B cell (primary cell): ENCODE measurements around the gene PIWIL1. TPM values are rescaled to one million over a fixed set of nuclear protein-coding genes. Genes with fewer than 3 reads are reported as not detected.

Source experiments
- ATAC-seq: fragments of 200-7000 bp; cut with Tn5 transposase; one replicate; pipeline ENCODE4 v1.10.0; 2021; ENCODE audit warnings: low read depth, mild to moderate bottlenecking, moderate number of reproducible peaks, moderate library complexity
- CTCF ChIA-PET: fragments of 350-600 bp; sonication (Branson Sonifier 250); formaldehyde crosslinking; loops from one replicate; lab custom pipeline; 2021; ENCODE audit warnings: antibody characterized with exemption, inconsistent platforms; lab: Charles Lee
- POLR2A ChIA-PET: fragments of 350-600 bp; sonication (Branson Sonifier 250); formaldehyde crosslinking; loops from one replicate; lab custom pipeline; 2021; ENCODE audit warnings: antibody characterized with exemption; lab: Charles Lee
- DNase-seq: peaks from one replicate; pipeline ENCODE4 v3.0.0; 2013
- H2AFZ ChIP-seq: 2 replicates; pipeline ENCODE4 v1.6.1; 2012; ENCODE audit warnings: mild to moderate bottlenecking, low read depth, low read length; ENCODE audit not compliant: insufficient read depth, poor library complexity, severe bottlenecking
- H3K27ac ChIP-seq, 2 donors: 1 replicate in 1 of 2; 2 replicates in 1 of 2; pipeline ENCODE4 v1.5.1; 2012 to 2013; ENCODE audit warnings: low read length in 2 of 2, mild to moderate bottlenecking in 2 of 2, moderate library complexity in 1 of 2
- H3K27me3 ChIP-seq, 4 experiments: fragments of 200-600 bp in 1 of 4; sonication (generic) in 1 of 4; replicated peaks in 1 of 4; 1 replicate in 2 of 4; 2 replicates in 2 of 4; pipeline versions ENCODE4 v1.6.1 to v1.7.0; 2013 to 2016; ENCODE audit warnings: low read length in 3 of 4, mild to moderate bottlenecking in 2 of 4, mixed read lengths in 1 of 4, moderate library complexity in 1 of 4; ENCODE audit not compliant: insufficient read depth in 4 of 4, control insufficient read depth in 3 of 4; ENCODE audit errors: control extremely low read depth in 1 of 4
- H3K36me3 ChIP-seq, 2 experiments: replicated peaks in 1 of 2; 1 replicate in 1 of 2; 2 replicates in 1 of 2; pipeline versions ENCODE4 v1.6.1 to v1.7.1; 2013; ENCODE audit warnings: low read length in 1 of 2; ENCODE audit not compliant: insufficient read depth in 2 of 2, control insufficient read depth in 1 of 2; ENCODE audit errors: control extremely low read depth in 1 of 2, extremely low read depth in 1 of 2
- H3K4me1 ChIP-seq, 2 donors: fragments of 200-600 bp in 1 of 2; sonication (generic) in 1 of 2; 1 replicate in 1 of 2; 2 replicates in 1 of 2; pipeline versions ENCODE4 v1.5.1 to v1.6.1; 2013 to 2017; ENCODE audit warnings: low read length in 2 of 2; ENCODE audit not compliant: control insufficient read depth in 2 of 2, insufficient read depth in 2 of 2
- H3K4me2 ChIP-seq: replicated peaks from 2 replicates; pipeline ENCODE3; 2012; ENCODE audit warnings: mild to moderate bottlenecking, low read depth, low read length; ENCODE audit not compliant: poor library complexity, severe bottlenecking
- H3K4me3 ChIP-seq, 5 experiments: fragments of 200-600 bp in 1 of 5; sonication (generic) in 1 of 5; 1 replicate in 3 of 5; 2 replicates in 2 of 5; pipeline versions ENCODE4 v1.5.1 to v1.7.0; 2011 to 2016; ENCODE audit warnings: low read length in 4 of 5, mild to moderate bottlenecking in 4 of 5, low read depth in 2 of 5, control low read depth in 1 of 5, moderate library complexity in 1 of 5; ENCODE audit not compliant: insufficient read depth in 1 of 5; ENCODE audit errors: control extremely low read depth in 1 of 5, extremely low read depth in 1 of 5
- H3K79me2 ChIP-seq: fragments of 200-600 bp; sonication (generic); one replicate; pipeline ENCODE4 v1.6.0; 2016; ENCODE audit warnings: low read length; ENCODE audit not compliant: control insufficient read depth, insufficient read depth
- H3K9ac ChIP-seq: fragments of 200-600 bp; sonication (generic); 2 replicates; pipeline ENCODE4 v1.6.1; 2017; ENCODE audit warnings: mild to moderate bottlenecking, low read length, moderate library complexity
- H3K9me3 ChIP-seq, 3 donors: one replicate each; pipeline versions ENCODE4 v1.6.1 to v1.7.1; 2013; ENCODE audit warnings: low read length in 2 of 3; ENCODE audit not compliant: control insufficient read depth in 2 of 3, insufficient read depth in 1 of 3; ENCODE audit errors: control extremely low read depth in 1 of 3
- H4K20me1 ChIP-seq: 2 replicates; pipeline ENCODE4 v1.6.0; 2012; ENCODE audit warnings: mild to moderate bottlenecking, low read length; ENCODE audit not compliant: insufficient read depth, control insufficient read depth, poor library complexity, severe bottlenecking
- H3K27ac Mint-ChIP-seq: one replicate; pipeline ENCODE4 v1.8.0; 2021; ENCODE audit warnings: mixed read lengths
- H3K27me3 Mint-ChIP-seq: one replicate; pipeline ENCODE4 v1.8.0; 2021; ENCODE audit warnings: mixed read lengths
- H3K4me1 Mint-ChIP-seq: one replicate; pipeline ENCODE4 v1.8.0; 2021; ENCODE audit warnings: mixed read lengths
- H3K4me3 Mint-ChIP-seq: one replicate; pipeline ENCODE4 v1.8.0; 2021; ENCODE audit warnings: mixed read lengths
- H3K9me3 Mint-ChIP-seq: one replicate; pipeline ENCODE4 v1.8.0; 2022; ENCODE audit warnings: mixed read lengths; ENCODE audit not compliant: insufficient read depth
- EZH2 ChIP-seq: IDR thresholded peaks from 2 replicates; pipeline ENCODE4 v1.6.1; 2012; ENCODE audit warnings: borderline replicate concordance, low read depth, mild to moderate bottlenecking, moderate library complexity, low read length; ENCODE audit not compliant: insufficient read depth, poor library complexity, severe bottlenecking
- WGBS: methylation state at CpG from one replicate; pipeline ENCODE4 v1.1.5; 2013; ENCODE audit warnings: missing lambda C conversion rate; ENCODE audit not compliant: insufficient coverage; 5-methylcytosine and 5-hydroxymethylcytosine counted together
- intact Hi-C: fragments of 100-400 bp; cut with micrococcal nuclease; formaldehyde crosslinking; loops from one replicate; pipeline ENCODE4 v1.10.0; 2022
- polyA plus RNA-seq: library from polyadenylated mRNA; depleted of rRNA; stranded (reverse); fragments of >200 nt; gene quantifications from 2 replicates; pipeline ENCODE4 v1.2.3, GENCODE V29; 2012
- total RNA-seq, 2 donors: library from RNA; stranded (reverse); fragments of 120-200 nt in 1 of 2; gene quantifications; 1 replicate in 1 of 2; 2 replicates in 1 of 2; pipeline versions ENCODE4 v1.2.3 to v1.2.4, GENCODE V29; 2013 to 2022
- TF ChIP-seq, protein P1 (sequence below): fragments of 200-600 bp; IDR thresholded peaks from one replicate; pipeline ENCODE4 v1.8.0; 2022; ENCODE audit warnings: antibody characterized with exemption, mild to moderate bottlenecking

PIWIL1 gene
- total and polyA plus RNA-seq, 2 donors (not counting 1 experiment from before 2014, with no cell fraction given): not detected

DNA sequence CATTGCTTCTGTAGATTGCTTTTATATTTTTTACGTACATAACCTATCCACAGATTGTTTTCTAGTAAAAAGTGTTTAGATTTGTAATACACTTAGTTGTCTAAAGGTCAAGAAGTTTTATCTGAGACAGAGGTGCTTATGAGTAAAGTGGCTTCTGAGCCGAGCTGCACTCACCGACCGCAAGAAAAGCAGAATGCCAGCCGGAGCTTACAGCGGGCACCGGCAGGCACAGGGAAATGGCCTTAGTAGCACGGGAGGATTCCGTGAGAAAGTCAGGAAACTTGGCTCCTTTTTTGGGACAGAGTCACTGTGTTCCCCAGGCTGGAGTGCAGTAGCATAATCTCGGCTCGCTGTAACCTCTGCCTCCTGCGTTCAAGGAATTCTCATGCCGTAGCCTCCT, 29.8 kb downstream of the PIWIL1 start:
- peaks cover 6% of the 10 kb centered on the region for H3K27me3 Mint-ChIP-seq
- ATAC-seq: no peak
- intact Hi-C loops: no loop called here
- H3K9me3 Mint-ChIP-seq: no peaks in the 10 kb centered on the region
- H3K27ac ChIP-seq: no peak overlapping the region
- H4K20me1 ChIP-seq: no peaks in the 10 kb centered on the region
- H3K4me1 Mint-ChIP-seq: no peaks in the 10 kb centered on the region
- no peak overlapping the region for H3K9ac ChIP-seq
- TF ChIP-seq, protein P1, sequence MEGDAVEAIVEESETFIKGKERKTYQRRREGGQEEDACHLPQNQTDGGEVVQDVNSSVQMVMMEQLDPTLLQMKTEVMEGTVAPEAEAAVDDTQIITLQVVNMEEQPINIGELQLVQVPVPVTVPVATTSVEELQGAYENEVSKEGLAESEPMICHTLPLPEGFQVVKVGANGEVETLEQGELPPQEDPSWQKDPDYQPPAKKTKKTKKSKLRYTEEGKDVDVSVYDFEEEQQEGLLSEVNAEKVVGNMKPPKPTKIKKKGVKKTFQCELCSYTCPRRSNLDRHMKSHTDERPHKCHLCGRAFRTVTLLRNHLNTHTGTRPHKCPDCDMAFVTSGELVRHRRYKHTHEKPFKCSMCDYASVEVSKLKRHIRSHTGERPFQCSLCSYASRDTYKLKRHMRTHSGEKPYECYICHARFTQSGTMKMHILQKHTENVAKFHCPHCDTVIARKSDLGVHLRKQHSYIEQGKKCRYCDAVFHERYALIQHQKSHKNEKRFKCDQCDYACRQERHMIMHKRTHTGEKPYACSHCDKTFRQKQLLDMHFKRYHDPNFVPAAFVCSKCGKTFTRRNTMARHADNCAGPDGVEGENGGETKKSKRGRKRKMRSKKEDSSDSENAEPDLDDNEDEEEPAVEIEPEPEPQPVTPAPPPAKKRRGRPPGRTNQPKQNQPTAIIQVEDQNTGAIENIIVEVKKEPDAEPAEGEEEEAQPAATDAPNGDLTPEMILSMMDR: no peak
- no peak for TF ChIP-seq EZH2
- no peak overlapping the region for H3K27ac Mint-ChIP-seq
- 93% methylated on average over 12 of the region's 13 CpGs for WGBS
- ChIA-PET POLR2A (no interaction called here), CTCF (no interaction called here)
- H2AFZ ChIP-seq: no peak overlapping the region
- H3K4me3 Mint-ChIP-seq: no peak overlapping the region
- peaks cover 0 to 4% (median 0%) of the 10 kb centered on the region in 3 donors for H3K9me3 ChIP-seq
- no peak overlapping the region for H3K4me3 ChIP-seq
- no peaks in the 10 kb centered on the region for H3K36me3 ChIP-seq
- H3K79me2 ChIP-seq: no peaks in the 10 kb centered on the region
- no peak overlapping the region for H3K4me2 ChIP-seq
- no peaks in the 10 kb centered on the region for H3K27me3 ChIP-seq
- DNase-seq: no peak
- no peaks in the 10 kb centered on the region for H3K4me1 ChIP-seq

- 78% methylated on average over 2 of the region's 4 CpGs for WGBS
- Mint-ChIP-seq H3K9me3 (no peaks in the 10 kb centered on the region), H3K4me3 (no peak overlapping the region), H3K27me3 (no peaks in the 10 kb centered on the region), H3K4me1 (no peaks in the 10 kb centered on the region), H3K27ac (no peak overlapping the region)
- Histone ChIP-seq H3K27me3 (no peaks in the 10 kb centered on the region), H3K9me3 (peaks cover 0 to 4% (median 0%) of the 10 kb centered on the region in 3 donors), H3K79me2 (no peaks in the 10 kb centered on the region), H3K27ac (no peak overlapping the region), H4K20me1 (no peaks in the 10 kb centered on the region), H3K4me2 (no peak overlapping the region), H2AFZ (no peak overlapping the region), H3K4me3 (no peak overlapping the region), H3K9ac (no peak overlapping the region), H3K4me1 (no peaks in the 10 kb centered on the region), H3K36me3 (no peaks in the 10 kb centered on the region)
- ATAC-seq (no peak), DNase-seq (no peak)
- ChIA-PET POLR2A (no interaction called here), CTCF (no interaction called here)
- TF ChIP-seq EZH2: no peak
- TF ChIP-seq, protein P1: no peak
- intact Hi-C loops: no loop called here
Measured at GRCh38 chr12:130369816-130370215, 32.1 kb downstream of the PIWIL1 start.
